ENCODE measurements around the gene SATB2. TPM values are rescaled to one million over a fixed set of nuclear protein-coding genes. Genes with fewer than 3 reads are reported as not detected.

Gene SATB2
- total RNA-seq, 1 donor from 2014 or later = 5.0 TPM

DNA sequence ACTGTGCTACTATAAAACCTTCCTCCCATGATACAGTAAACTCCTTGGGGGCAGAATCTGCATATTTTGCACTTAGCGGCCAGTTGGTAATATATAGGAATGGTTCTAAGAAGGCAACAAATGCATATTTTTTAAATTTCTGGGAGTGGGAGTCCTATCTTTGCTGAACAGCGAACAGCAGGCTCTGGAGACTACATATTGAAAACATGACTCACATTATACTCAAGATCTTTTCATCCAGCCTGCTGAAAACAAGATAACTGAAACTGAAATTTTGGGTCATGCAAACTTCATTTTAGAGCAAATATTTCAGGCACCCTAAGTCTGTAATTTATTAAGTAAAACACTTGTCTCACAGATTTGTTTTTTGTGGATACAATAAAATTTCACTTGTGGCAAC lies 122.2 kb downstream of the SATB2 start:
- DNase-seq (no peak), ATAC-seq (no peak)
- no peaks in the 10 kb centered on the region for H3K9me3 ChIP-seq
- H3K27ac ChIP-seq = no peak overlapping the region
- no peaks in the 10 kb centered on the region for H3K4me1 ChIP-seq
- H3K27me3 ChIP-seq (ENCODE audit: low read depth) = no peaks in the 10 kb centered on the region
- TF ChIP-seq, protein P1, sequence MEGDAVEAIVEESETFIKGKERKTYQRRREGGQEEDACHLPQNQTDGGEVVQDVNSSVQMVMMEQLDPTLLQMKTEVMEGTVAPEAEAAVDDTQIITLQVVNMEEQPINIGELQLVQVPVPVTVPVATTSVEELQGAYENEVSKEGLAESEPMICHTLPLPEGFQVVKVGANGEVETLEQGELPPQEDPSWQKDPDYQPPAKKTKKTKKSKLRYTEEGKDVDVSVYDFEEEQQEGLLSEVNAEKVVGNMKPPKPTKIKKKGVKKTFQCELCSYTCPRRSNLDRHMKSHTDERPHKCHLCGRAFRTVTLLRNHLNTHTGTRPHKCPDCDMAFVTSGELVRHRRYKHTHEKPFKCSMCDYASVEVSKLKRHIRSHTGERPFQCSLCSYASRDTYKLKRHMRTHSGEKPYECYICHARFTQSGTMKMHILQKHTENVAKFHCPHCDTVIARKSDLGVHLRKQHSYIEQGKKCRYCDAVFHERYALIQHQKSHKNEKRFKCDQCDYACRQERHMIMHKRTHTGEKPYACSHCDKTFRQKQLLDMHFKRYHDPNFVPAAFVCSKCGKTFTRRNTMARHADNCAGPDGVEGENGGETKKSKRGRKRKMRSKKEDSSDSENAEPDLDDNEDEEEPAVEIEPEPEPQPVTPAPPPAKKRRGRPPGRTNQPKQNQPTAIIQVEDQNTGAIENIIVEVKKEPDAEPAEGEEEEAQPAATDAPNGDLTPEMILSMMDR (IDR thresholded peaks at IDR 0.05) = no peak
- H3K36me3 ChIP-seq = no peaks in the 10 kb centered on the region
- intact Hi-C loops (cut with DNase I) = no loop called here
- no peak overlapping the region for H3K4me3 ChIP-seq

DNA sequence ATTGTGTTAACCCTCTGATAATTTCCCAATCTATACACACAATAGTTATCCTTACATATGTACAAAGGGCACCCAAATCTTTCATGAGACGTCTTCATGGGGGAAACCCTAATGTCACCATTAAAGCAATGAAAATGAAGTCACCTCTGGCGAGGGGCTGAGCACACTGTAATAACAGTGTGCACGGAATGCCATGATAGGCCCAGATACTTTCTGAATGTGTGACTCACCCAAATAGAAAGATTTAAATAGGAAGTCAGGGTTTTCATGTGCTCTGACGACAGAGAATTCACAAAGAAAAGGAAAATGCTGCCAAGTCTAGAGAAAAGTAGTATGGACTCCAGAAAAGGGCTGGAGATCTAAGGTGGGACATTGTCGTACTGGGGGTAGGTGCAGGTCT lies 128.3 kb downstream of the SATB2 start:
- no peak overlapping the region for H3K4me3 ChIP-seq
- intact Hi-C loops (cut with DNase I) = no loop called here
- no peaks in the 10 kb centered on the region for H3K4me1 ChIP-seq
- no peaks in the 10 kb centered on the region for H3K27me3 ChIP-seq (ENCODE audit: low read depth)
- DNase-seq (no peak), ATAC-seq (no peak)
- H3K36me3 ChIP-seq = no peaks in the 10 kb centered on the region
- TF ChIP-seq, protein P1 (IDR thresholded peaks at IDR 0.05) = no peak
- H3K9me3 ChIP-seq = no peaks in the 10 kb centered on the region
- no peak overlapping the region for H3K27ac ChIP-seq

DNA sequence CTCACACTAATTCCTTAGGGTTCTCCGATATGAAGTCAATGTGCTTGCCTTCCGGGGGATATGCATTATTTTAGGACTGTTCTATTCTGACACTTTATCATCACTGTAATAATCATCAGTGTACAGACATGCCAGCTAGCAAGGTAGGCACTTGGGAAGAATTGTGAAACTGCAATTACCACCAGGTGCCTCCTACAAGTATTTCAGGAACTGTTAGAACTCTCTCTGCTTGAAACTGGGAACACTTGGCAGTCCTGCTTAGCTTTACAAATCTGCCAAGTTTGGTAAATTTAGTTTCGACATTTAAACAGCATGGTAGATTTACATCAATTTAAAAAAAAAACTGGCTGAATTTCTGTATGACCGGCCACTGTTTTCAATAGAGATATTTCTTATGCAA lies 128.7 kb downstream of the SATB2 start:
- H3K36me3 ChIP-seq = no peaks in the 10 kb centered on the region
- no peaks in the 10 kb centered on the region for H3K27me3 ChIP-seq (ENCODE audit: low read depth)
- ATAC-seq = no peak
- no peaks in the 10 kb centered on the region for H3K9me3 ChIP-seq
- DNase-seq = no peak
- intact Hi-C loops (cut with DNase I) = no loop called here
- H3K4me1 ChIP-seq = no peaks in the 10 kb centered on the region
- H3K27ac ChIP-seq = no peak overlapping the region
- no peak overlapping the region for H3K4me3 ChIP-seq
- TF ChIP-seq, protein P1 (IDR thresholded peaks at IDR 0.05) = no peak

DNA sequence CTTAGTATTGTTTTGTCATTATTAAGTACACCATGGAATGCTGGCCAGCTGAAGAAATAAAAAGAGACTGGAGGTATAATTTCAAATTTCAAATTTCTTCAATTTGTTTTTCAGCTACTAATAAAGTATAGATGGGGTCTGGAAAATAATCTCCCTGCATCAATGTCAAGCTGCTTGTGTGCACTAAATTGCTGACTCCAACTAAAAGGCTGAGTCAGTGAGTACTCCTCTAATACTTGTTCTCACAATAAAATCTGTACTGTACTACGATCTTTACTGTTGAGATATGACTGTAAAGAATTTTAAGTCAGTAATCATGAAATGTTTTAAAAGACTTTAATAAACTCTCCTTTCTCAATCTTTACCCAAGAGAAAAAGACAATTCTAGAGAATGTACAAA lies 131.9 kb downstream of the SATB2 start:
- intact Hi-C loops (cut with DNase I) = no loop called here
- Histone ChIP-seq H3K4me1 (no peaks in the 10 kb centered on the region), H3K9me3 (no peaks in the 10 kb centered on the region), H3K4me3 (no peak overlapping the region), H3K27ac (no peak overlapping the region), H3K36me3 (no peaks in the 10 kb centered on the region), H3K27me3 (ENCODE audit: low read depth) (no peaks in the 10 kb centered on the region)
- DNase-seq = no peak
- TF ChIP-seq, protein P1 (IDR thresholded peaks at IDR 0.05) = no peak
- ATAC-seq = no peak

DNA sequence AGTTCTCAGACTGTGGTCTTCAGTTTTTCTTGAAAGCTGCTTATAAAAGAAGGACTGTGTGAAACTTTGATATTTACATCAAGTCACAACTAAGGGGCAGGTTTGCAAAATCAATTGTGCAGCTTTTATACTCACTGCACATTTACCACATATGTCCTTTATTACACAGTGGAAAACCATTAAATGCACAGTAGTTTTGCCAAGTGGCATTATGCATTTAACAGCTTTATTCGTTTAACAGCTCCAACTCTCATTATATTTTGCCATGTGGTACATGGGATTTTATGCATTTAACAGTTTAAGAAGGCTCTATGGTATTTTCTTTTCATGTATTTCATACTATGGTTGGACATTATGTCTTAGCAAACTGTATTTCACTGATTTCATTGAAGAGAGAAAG lies 135.6 kb downstream of the SATB2 start:
- intact Hi-C loops (cut with DNase I) = no loop called here
- Histone ChIP-seq H3K9me3 (no peaks in the 10 kb centered on the region), H3K27me3 (ENCODE audit: low read depth) (no peaks in the 10 kb centered on the region), H3K27ac (no peak overlapping the region), H3K4me3 (no peak overlapping the region), H3K4me1 (no peaks in the 10 kb centered on the region), H3K36me3 (no peaks in the 10 kb centered on the region)
- TF ChIP-seq, protein P1 (IDR thresholded peaks at IDR 0.05) = no peak
- no peak for ATAC-seq
- no peak for DNase-seq

DNA sequence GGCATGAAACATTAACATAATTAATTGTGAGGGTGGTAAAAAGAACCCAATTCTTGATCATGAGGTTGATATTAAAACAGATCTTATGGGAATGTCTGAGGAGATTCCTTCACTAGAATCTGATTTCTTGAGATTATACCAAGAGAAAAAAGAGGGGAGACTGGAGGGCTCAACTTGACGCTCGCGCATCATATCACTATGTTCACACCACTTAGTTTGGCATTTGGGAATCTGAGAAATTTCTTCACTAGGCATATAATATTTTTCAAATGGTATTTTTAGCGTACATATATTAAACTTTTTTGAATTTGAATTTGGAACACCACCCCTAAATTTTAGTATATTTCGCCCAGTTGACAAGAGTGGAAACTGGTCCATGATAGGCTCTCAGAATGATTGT lies 140.1 kb downstream of the SATB2 start:
- TF ChIP-seq, protein P1 (IDR thresholded peaks at IDR 0.05) = no peak
- intact Hi-C loops (cut with DNase I) = no loop called here
- no peaks in the 10 kb centered on the region for H3K9me3 ChIP-seq
- H3K27me3 ChIP-seq (ENCODE audit: low read depth) = no peaks in the 10 kb centered on the region
- no peak overlapping the region for H3K27ac ChIP-seq
- no peak for DNase-seq
- no peaks in the 10 kb centered on the region for H3K4me1 ChIP-seq
- H3K36me3 ChIP-seq = no peaks in the 10 kb centered on the region
- ATAC-seq = no peak
- no peak overlapping the region for H3K4me3 ChIP-seq
